Right atrium auricular region (tissue), 2 donors: ENCODE results near the gene LEPR. TPM values are rescaled to one million over a fixed set of nuclear protein-coding genes. Genes with fewer than 3 reads are reported as not detected.

Source experiments
- DNase-seq: peaks from one replicate; pipeline ENCODE4 v3.0.0-alpha.2; 2019; ENCODE audit warnings: low spot score
- H3K27ac ChIP-seq, 2 donors: fragments of 200-600 bp; sonication (generic); 1 replicate in 1 of 2; 2 replicates in 1 of 2; pipeline ENCODE4 v1.5.1; 2016 to 2019
- H3K27me3 ChIP-seq, 2 donors: fragments of 200-600 bp; sonication (generic); one replicate each; pipeline versions ENCODE4 v1.5.1 to v1.6.0; 2017 to 2019
- H3K36me3 ChIP-seq: fragments of 200-600 bp; sonication (generic); one replicate; pipeline ENCODE4 v1.5.1; 2016
- H3K4me1 ChIP-seq, 2 donors: fragments of 200-600 bp; sonication (generic); one replicate each; pipeline versions ENCODE4 v1.5.1 to v1.6.0; 2017 to 2019
- H3K4me3 ChIP-seq, 2 donors: fragments of 200-600 bp; sonication (generic); 1 replicate in 1 of 2; 2 replicates in 1 of 2; pipeline ENCODE4 v1.5.1; 2017 to 2019; ENCODE audit warnings: mild to moderate bottlenecking in 1 of 2, moderate library complexity in 1 of 2
- H3K9me3 ChIP-seq, 2 donors: fragments of 200-600 bp; sonication (generic); one replicate each; pipeline ENCODE4 v1.5.1; 2019
- total RNA-seq, 2 donors: library from RNA; depleted of rRNA; stranded (reverse); fragments of >200 nt; gene quantifications; one replicate each; pipeline ENCODE4 v1.1.0, GENCODE V29; 2016
- TF ChIP-seq, protein P1 (sequence below), 2 donors: fragments of 200-600 bp; sonication (generic); IDR thresholded peaks; one replicate each; pipeline ENCODE4 v1.5.1; 2019; ENCODE audit warnings: antibody characterized with exemption in 2 of 2

The LEPR gene
- total RNA-seq, 2 donors from 2014 or later, result 10.8 to 25.2 TPM

DNA sequence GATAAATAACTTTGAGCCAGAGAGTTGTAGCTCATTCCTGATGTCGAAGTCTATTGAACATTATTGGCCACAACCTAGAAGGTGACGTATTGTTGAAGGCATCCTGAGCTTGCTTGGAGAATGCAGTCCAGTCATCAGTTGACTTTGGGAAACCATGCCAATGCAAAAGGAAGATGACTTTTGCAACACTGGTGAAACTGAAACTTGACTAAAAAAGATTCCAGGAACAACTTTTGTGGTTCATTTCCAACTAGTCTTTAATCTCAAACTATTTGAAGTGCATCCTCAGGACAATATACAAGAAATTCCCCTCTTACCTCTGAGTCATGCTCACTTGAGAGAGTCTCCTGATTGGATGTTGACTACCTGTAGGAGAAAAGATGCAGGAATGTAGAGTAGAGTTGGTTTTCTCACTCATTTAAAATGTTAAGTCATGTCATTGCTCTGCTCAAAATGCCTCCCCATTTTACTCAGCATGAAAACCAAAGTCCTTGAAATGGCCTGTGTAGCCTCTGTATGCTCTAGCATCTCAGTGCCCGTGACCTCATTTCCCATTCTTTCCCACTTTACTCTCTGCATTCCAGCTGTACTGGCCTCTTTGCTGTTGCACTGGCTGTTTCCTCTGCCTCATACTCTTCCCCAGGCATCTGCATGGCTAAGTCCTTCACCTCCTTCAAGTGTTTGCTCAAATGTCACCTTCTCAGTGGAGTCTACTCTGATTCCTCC is 24.4 kb upstream of the LEPR start:
- Histone ChIP-seq H3K27ac (no peak overlapping the region), H3K27me3 (no peaks in the 10 kb centered on the region), H3K36me3 (peaks cover 15% of the 10 kb centered on the region), H3K4me1 (no peaks in the 10 kb centered on the region), H3K4me3 (no peak overlapping the region), H3K9me3 (no peaks in the 10 kb centered on the region)
- TF ChIP-seq, protein P1, sequence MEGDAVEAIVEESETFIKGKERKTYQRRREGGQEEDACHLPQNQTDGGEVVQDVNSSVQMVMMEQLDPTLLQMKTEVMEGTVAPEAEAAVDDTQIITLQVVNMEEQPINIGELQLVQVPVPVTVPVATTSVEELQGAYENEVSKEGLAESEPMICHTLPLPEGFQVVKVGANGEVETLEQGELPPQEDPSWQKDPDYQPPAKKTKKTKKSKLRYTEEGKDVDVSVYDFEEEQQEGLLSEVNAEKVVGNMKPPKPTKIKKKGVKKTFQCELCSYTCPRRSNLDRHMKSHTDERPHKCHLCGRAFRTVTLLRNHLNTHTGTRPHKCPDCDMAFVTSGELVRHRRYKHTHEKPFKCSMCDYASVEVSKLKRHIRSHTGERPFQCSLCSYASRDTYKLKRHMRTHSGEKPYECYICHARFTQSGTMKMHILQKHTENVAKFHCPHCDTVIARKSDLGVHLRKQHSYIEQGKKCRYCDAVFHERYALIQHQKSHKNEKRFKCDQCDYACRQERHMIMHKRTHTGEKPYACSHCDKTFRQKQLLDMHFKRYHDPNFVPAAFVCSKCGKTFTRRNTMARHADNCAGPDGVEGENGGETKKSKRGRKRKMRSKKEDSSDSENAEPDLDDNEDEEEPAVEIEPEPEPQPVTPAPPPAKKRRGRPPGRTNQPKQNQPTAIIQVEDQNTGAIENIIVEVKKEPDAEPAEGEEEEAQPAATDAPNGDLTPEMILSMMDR (IDR thresholded peaks at IDR 0.05), result no peak
- DNase-seq, result no peak

DNA sequence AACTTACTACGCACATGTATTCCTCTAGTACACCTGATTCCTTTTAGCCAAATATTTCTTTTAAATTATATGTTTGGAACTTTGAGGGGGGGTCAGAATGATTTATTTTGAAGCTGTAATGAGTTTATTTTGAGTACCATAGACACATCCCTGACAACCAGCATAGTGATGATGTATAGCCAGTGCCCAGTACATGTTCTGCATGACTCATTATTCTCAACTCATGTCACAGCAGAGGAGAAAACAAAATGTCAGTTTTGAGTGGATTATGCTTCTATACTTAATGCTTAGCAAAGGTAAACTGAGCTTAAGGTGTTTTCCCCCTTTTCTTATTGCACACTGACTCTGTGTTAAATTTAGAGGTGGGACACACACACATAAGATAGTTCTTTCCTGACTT is 22.4 kb upstream of the LEPR start:
- DNase-seq, result no peak
- Histone ChIP-seq H3K27ac (no peak overlapping the region), H3K27me3 (no peaks in the 10 kb centered on the region), H3K4me3 (no peak overlapping the region), H3K9me3 (no peaks in the 10 kb centered on the region), H3K36me3 (peaks cover 8% of the 10 kb centered on the region), H3K4me1 (no peaks in the 10 kb centered on the region)
- TF ChIP-seq, protein P1 (IDR thresholded peaks at IDR 0.05), result no peak

DNA sequence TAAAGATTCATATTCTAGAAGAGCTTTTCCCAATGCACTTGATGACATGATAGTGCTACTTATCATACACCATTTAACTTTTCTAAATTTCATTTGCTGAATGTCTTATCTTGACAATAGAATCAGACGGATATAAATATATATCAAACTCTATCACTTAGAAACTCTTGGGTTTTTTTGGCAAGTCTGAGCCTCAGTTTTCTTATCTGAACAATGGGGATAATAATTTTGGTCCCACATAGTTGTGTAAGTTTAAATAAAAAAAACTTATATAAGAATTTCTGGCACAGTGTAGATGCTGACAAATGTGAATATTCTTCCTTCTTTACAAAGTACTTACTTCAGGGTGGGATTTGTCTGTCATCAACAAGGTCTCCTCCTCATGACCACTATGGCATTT is 21.5 kb upstream of the LEPR start:
- Histone ChIP-seq H3K4me3 (no peak overlapping the region), H3K9me3 (no peaks in the 10 kb centered on the region), H3K27me3 (no peaks in the 10 kb centered on the region), H3K36me3 (peaks cover 7% of the 10 kb centered on the region), H3K4me1 (no peaks in the 10 kb centered on the region), H3K27ac (no peak overlapping the region)
- TF ChIP-seq, protein P1 (IDR thresholded peaks at IDR 0.05), result no peak
- DNase-seq, result no peak

DNA sequence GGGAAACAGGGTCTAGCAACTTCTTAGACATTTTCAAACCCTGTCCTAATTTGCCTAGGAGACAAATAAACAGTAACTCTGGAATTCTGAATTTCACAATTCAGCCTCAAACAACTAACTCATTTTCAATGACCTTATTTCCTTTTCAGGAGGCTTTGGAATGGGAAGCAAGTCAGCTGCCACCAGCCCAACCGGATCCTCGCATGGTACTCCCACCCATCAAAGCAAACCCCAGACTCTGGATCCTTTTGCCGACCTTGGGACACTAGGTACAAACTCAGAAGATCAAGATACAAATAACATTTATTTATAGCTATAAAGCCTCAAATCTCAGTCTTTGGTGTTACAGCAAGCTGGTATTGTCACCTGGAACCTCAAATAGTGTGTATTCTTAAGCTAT is 18.9 kb upstream of the LEPR start:
- Histone ChIP-seq H3K27me3 (no peaks in the 10 kb centered on the region), H3K4me1 (no peaks in the 10 kb centered on the region), H3K36me3 (no peaks in the 10 kb centered on the region), H3K9me3 (no peaks in the 10 kb centered on the region), H3K4me3 (no peak overlapping the region), H3K27ac (no peak overlapping the region)
- DNase-seq, result no peak
- TF ChIP-seq, protein P1 (IDR thresholded peaks at IDR 0.05), result no peak

DNA sequence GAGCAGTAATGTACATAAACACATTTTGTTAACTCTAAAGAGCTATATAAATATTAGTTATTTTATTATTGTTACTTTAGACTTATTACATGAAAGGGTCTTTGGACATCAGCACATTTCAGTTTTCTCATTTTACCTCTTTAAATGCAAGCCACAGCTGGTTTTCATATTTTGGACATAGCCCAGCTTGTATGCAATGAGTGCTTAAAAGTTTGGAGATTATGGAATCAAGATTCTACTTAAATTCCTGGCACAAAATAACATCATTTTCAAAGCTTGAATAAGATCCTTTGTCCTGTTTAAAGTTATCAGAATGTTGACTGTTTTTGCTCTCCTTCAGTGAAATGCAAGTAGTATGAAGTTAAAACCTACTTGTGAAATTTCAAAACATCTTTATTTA is 15.5 kb upstream of the LEPR start:
- Histone ChIP-seq H3K4me3 (no peak overlapping the region), H3K4me1 (no peaks in the 10 kb centered on the region), H3K36me3 (no peaks in the 10 kb centered on the region), H3K9me3 (no peaks in the 10 kb centered on the region), H3K27me3 (no peaks in the 10 kb centered on the region), H3K27ac (no peak overlapping the region)
- no peak for DNase-seq
- TF ChIP-seq, protein P1 (IDR thresholded peaks at IDR 0.05), result no peak

DNA sequence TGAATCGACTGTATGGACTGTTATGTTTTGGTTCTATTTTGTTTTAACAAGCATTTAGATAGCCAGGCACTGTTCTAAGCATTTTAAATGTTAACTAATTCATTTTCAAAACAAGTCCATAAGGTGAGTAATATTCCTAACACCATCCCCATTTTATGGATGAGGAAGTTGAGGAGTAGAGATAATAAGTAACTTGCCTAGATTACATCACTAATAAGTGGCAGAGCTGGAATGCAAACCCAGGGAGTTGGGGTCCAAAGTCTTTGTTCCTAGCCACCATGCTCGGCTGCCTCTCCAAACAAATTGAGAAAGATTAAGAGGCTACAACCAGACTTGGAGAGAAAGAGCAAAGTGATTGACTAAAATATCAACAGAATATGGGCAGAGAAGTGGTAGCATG is 12.6 kb upstream of the LEPR start:
- Histone ChIP-seq H3K9me3 (no peaks in the 10 kb centered on the region), H3K4me1 (no peaks in the 10 kb centered on the region), H3K27ac (no peak overlapping the region), H3K27me3 (no peaks in the 10 kb centered on the region), H3K36me3 (no peaks in the 10 kb centered on the region), H3K4me3 (no peak overlapping the region)
- TF ChIP-seq, protein P1 (IDR thresholded peaks at IDR 0.05), result no peak
- DNase-seq, result no peak
